Activated T-helper 17 cell treated with anti-CD3 and anti-CD28 coated beads, Interleukin-2, amount 50 U/mL, for 72 hours (primary cell): ENCODE results near the gene RBM19. TPM values are rescaled to one million over a fixed set of nuclear protein-coding genes. Genes with fewer than 3 reads are reported as not detected.
A peak's percentile ranks its signal among the peaks of the same experiment; 100 is the strongest.
"Not testable (repeated sequence)": the region's sequence is repeated elsewhere in the genome, so short reads cannot be mapped to it uniquely, and the experiment has no call there.

Experiments used
- ATAC-seq: fragments of 150-1000 bp; cut with Tn5 transposase; replicated peaks from 2 replicates; pipeline ENCODE4 v1.10.0; 2021; ENCODE audit warnings: mild to moderate bottlenecking, moderate library complexity
- H3K27ac Mint-ChIP-seq: one replicate; pipeline ENCODE4 v1.8.0; 2022; ENCODE audit warnings: mixed read lengths
- H3K27me3 Mint-ChIP-seq: one replicate; pipeline ENCODE4 v1.8.0; 2022; ENCODE audit warnings: mixed read lengths
- H3K36me3 Mint-ChIP-seq: one replicate; pipeline ENCODE4 v1.8.0; 2022; ENCODE audit warnings: low read depth, mild to moderate bottlenecking, mixed read lengths
- H3K4me1 Mint-ChIP-seq: one replicate; pipeline ENCODE4 v1.8.0; 2022; ENCODE audit warnings: mixed read lengths
- H3K4me3 Mint-ChIP-seq: one replicate; pipeline ENCODE4 v1.8.0; 2022; ENCODE audit warnings: mild to moderate bottlenecking, mixed read lengths
- H3K9me3 Mint-ChIP-seq: one replicate; pipeline ENCODE4 v1.8.0; 2022; ENCODE audit warnings: mixed read lengths
- total RNA-seq, 2 donors: library from RNA; stranded (reverse); gene quantifications; one replicate each; pipeline ENCODE4 v1.2.3, GENCODE V29; 2022

Gene RBM19
- total RNA-seq, 2 donors from 2014 or later: 66.7 to 73.3 TPM

DNA sequence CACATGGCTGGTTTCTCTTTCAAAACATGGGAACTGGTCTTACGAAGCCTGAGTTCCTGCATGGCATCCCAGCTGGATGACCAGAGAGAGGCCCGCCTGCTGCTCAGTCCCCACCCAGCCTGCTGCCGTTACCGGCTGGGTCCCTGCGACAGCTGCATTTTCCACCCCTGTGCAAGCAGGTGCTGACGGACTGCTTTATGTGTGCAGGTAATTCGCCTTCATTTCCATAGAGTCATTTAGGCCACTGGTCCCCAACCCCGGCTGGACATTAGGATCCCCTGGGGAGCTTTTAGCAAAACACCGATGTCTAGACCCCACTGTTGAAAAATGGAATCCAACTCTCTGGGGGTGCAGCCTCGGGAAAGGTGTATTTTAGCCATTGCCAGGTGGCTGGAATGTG is 51.9 kb downstream of the RBM19 start:
- Mint-ChIP-seq H3K27me3 (no peaks in the 10 kb centered on the region), H3K27ac (no peak overlapping the region), H3K9me3 (no peaks in the 10 kb centered on the region)

DNA sequence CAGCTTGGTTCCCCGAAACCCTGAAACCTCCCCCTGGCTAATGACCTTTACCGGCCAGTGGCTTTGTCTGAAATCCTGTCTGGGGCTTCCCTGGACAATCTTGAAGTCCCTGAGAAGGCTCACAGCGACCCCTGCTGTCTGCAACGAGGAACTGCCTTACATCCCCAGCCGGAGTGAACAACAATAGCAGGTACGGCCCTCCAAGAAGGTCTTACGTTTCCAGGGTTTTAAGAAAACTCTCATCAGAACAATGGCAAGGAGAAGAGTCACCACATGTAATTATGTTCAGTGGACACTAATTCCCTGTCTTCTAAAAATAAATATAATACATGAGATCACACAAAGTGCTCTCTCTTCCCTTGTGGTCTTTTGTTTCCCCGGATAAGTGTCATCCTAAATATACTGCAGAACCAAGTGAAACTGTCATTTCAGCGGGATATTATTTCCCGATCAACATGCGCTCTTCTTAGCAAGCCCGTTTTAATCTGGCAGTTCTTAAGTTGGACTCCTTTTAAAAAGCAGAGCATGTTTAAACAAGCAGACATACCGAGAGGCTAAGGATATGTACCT is 53.3 kb downstream of the RBM19 start:
- Mint-ChIP-seq H3K4me1 (no peaks in the 10 kb centered on the region), H3K9me3 (no peaks in the 10 kb centered on the region), H3K27me3 (no peaks in the 10 kb centered on the region), H3K27ac (no peak overlapping the region), H3K36me3 (peaks cover 91% of the 10 kb centered on the region), H3K4me3 (no peak overlapping the region)
- peak; percentile 50 for ATAC-seq

More for the DNA sequence above, 51.9 kb downstream of the RBM19 start:
- Mint-ChIP-seq H3K4me1 (no peaks in the 10 kb centered on the region), H3K36me3 (peaks cover 91% of the 10 kb centered on the region), H3K4me3 (no peak overlapping the region)
- ATAC-seq: no peak

DNA sequence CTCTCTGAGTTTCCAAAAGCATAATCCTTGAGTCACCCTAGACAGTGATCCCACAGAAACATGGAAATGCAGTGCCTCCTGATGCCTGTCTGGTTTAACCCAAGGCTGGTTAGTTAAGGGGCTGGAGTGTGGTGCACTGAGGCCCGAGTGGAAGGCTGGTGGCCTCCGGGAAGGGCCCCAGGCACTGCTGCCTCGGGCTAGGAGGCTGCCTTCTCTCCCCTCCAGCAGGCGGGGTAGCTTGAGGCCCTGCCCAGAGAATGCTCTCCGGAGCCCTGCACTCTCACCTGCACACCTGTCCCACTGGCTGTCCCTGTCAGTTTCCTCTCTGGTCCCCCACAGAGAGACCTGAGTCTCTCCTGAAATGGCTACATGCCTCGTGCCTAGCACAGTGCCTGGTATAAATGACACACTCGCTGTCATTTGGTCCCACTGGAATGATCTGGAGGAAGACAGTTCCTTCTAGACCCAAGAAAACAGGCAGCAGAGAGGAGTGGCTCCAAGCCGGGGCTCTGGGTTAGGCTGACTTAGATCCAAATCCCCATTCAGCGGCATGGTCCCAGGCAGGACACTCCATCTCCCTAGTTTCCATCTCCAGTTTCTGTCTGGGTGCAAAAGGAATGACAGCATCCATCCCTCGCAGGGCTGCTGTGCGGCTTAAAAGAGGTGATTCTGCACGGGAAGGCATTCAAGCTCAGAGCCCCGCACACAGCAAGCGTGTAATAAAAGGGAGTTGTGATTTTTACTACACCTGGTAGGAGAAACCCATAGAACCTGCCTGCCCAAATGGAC is 54.0 kb downstream of the RBM19 start:
- H3K27ac Mint-ChIP-seq: no peak overlapping the region
- ATAC-seq: no peak
- H3K9me3 Mint-ChIP-seq: no peaks in the 10 kb centered on the region
- H3K27me3 Mint-ChIP-seq: no peaks in the 10 kb centered on the region
- H3K36me3 Mint-ChIP-seq: peaks cover 91% of the 10 kb centered on the region
- no peak overlapping the region for H3K4me3 Mint-ChIP-seq
- H3K4me1 Mint-ChIP-seq: no peaks in the 10 kb centered on the region

DNA sequence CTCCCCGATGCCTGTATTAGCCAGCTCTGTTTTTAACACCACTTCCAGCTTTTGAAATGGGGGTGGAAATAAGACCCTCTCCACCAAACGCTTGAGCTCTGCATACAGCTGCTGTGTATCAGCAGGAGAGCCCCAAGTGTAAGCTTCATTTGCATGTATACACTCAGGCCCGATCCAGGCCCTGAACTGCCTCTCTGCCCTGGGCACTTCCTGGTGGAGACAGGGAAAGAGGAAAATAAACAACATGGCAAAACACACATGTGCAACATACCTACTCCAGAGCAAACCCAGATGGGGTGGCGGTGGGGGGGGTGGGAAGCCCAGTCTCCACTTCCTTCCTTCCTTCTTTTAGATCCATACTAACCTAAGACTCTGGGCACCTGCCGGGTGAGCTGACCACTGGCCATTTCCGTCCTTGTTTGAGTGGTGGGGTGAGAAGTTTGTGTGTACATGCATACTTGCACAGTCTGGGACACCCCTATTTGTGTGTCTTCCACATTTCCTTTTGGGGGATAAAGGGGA is 55.3 kb downstream of the RBM19 start:
- no peaks in the 10 kb centered on the region for H3K27me3 Mint-ChIP-seq
- no peak for ATAC-seq
- H3K4me3 Mint-ChIP-seq: no peak overlapping the region
- H3K36me3 Mint-ChIP-seq: peaks cover 91% of the 10 kb centered on the region
- H3K27ac Mint-ChIP-seq: no peak overlapping the region
- no peaks in the 10 kb centered on the region for H3K9me3 Mint-ChIP-seq
- no peaks in the 10 kb centered on the region for H3K4me1 Mint-ChIP-seq

DNA sequence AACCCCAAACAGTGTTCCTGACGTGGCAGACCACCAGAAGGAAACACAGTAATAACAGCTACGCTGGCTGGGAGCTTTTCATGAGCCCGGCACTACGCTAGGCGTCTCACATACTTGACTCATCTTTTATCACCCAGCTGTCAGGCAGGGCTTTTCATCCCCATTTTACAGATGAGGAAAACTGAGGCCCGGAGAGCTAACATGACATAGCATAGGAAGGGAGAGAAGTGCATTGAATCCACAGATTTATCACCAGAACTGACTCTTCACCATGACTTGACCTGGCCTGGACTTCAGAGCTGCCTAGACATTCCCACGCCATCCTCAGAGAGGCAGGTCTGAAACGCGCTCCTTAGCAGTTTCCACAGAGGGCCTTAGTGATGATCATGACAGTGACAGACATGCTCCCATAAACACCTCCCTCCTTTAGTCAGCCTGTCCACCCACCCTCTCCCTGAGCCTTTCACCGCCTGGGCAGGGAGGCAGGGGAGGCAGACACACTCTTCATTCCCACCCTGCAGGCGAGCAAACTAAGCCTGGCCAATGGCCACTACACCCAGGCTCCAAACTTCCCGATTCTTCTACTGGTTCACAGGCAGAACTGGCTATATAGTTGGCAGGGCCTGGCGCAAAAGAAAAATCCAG is 56.2 kb downstream of the RBM19 start:
- Mint-ChIP-seq H3K27me3 (no peaks in the 10 kb centered on the region), H3K4me1 (no peaks in the 10 kb centered on the region), H3K4me3 (no peak overlapping the region), H3K36me3 (peaks cover 91% of the 10 kb centered on the region), H3K27ac (peak overlapping the region; percentile 24), H3K9me3 (no peaks in the 10 kb centered on the region)
- ATAC-seq: no peak

DNA sequence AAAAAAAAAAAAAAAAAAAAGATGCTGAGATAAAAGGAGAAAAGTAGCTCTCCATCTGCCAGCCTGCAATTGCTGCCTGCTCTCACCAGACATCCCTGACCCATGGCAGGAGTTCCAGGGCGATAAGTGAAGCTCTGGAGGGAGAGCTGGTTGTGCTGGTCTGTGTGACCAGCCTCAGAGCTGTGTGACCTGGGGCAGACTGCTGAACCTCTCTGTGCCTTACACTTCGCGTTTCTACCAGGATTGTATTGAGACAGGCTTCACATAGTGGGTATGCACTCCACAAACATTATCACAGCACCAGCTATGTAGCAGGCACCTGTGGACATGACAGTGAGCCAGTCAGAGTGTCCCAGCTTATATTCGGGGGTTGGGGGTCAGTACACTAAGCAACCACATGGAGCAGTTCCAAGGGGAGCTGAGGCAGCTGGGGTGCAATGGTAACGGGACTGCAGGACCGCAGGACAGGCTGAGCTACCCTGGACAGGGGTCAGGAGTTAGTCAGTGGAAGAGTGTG is 57.5 kb downstream of the RBM19 start:
- peaks cover 98% of the 10 kb centered on the region for H3K36me3 Mint-ChIP-seq
- H3K27me3 Mint-ChIP-seq: no peaks in the 10 kb centered on the region
- no peaks in the 10 kb centered on the region for H3K9me3 Mint-ChIP-seq
- H3K4me1 Mint-ChIP-seq: peaks cover 5% of the 10 kb centered on the region
- no peak overlapping the region for H3K4me3 Mint-ChIP-seq
- no peak for ATAC-seq
- no peak overlapping the region for H3K27ac Mint-ChIP-seq

DNA sequence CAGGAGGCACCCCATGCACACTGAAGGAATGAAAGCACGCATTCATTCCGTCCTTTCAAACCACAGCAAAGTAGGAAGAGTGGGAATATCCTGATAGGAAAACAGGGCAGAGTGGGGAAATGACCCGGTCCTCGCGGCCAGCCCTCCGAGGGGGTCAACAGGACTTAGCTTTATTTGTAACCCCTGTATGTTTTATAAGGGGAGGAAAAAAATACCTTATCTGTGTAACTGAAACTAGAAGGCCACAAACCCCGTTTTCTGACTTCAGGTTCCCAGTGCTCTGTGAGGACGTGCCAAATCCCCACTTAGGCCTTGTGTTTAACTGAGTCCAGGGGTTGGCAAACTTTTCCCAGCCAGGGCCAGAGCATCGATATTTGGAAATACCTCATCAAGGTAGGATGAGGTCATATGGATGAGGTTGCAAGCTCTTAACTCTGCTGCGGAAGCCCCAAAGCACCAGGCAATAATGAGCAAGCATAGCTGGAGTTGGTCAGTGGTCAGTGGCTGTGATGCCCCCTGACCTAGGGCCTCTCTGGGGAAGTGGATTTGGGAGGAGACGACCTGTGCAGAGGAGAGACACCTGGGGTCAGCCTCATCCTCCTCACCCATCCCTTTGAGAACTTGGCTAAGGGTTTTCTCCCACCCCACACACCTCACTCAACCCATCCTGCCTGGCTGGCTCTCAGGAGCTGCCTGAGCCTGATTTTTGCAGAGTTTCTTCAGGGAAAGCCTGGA is 58.5 kb downstream of the RBM19 start:
- Mint-ChIP-seq H3K27ac (no peak overlapping the region), H3K4me1 (peaks cover 10% of the 10 kb centered on the region), H3K4me3 (no peak overlapping the region), H3K36me3 (peaks cover 98% of the 10 kb centered on the region), H3K9me3 (no peaks in the 10 kb centered on the region), H3K27me3 (no peaks in the 10 kb centered on the region)
- no peak for ATAC-seq

DNA sequence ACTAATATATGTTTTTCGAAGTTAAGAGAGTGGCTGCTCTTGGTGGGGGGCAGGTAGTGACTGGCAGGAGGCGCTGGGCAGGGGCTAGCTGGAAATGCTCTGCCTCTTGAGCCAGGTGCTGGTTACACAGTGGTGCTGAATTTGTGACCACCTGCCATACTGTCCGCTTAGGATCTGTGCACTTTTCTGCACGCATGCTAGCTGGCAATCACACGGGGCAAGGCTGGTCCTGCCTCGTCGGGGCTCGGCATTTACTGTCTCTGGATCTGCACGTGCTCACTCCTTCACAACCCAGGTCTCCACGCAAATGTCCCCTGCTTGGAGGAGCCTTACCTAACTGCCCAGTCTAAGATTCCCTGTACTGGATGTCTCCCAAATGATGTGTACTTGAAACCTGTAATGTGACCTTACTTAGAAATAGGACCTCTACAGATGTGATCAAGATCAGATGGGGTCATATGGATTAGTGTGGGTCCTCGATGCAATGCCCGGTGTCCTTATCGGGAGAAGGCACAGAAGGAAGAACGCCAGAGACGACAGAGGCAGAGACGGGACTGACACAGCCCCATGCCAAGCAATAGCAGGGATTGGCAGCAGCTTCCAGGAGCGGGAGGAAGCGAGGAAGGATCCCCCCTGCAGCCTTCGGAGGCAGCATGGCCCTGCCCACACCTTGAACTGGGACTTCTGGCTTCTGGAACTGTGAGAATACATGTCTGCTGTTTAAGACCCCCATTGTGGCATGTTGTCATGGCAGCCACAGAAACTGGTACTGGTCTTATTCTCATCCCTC is 59.5 kb downstream of the RBM19 start:
- Mint-ChIP-seq H3K27me3 (no peaks in the 10 kb centered on the region), H3K9me3 (no peaks in the 10 kb centered on the region), H3K36me3 (peaks cover 100% of the 10 kb centered on the region), H3K27ac (no peak overlapping the region), H3K4me3 (no peak overlapping the region), H3K4me1 (peaks cover 10% of the 10 kb centered on the region)
- ATAC-seq: no peak

DNA sequence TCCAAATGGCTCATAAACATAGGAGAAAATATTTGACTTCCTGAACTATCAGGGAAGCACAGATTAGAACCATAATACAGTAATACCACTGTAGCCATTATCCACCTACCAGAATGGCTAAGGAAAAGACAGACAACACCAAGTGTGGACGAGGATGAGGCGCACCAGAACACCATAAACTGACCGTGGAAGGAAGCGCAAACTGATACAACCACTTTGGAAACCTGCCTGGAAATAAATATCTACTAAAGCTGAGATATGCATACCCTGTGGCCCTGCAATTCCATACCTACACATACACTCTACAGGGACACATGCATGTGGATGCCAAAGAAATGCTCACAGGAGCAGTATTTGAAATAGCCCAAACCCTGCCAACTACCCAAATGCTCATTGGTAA is 60.3 kb downstream of the RBM19 start:
- ATAC-seq: no peak
- no peak overlapping the region for H3K4me3 Mint-ChIP-seq
- no peaks in the 10 kb centered on the region for H3K9me3 Mint-ChIP-seq
- peaks cover 10% of the 10 kb centered on the region for H3K4me1 Mint-ChIP-seq
- peaks cover 94% of the 10 kb centered on the region for H3K36me3 Mint-ChIP-seq
- H3K27me3 Mint-ChIP-seq: no peaks in the 10 kb centered on the region
- H3K27ac Mint-ChIP-seq: no peak overlapping the region

DNA sequence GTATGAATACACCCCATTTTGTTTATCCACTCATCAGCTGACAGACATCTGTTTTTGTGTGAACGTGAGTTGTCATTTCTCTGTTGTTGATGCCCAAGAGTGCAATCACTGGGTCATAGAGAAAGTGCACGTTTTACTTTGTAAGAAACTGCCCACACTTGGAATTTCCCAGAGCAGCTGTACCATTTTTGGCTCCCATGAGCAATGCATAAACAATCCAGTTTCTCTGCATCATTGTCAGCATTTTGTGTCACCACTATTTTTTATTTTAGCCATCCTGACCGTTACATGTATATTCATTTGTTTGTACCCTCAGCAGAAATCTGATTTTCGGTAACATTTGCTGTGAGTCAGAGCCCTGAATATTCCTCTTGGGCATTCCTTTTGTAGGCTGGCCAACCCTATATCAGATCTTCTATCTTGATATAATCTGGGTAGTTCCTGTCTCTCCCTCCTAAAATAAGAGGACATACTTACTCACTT is 62.7 kb downstream of the RBM19 start:
- Mint-ChIP-seq H3K27ac (peak overlapping the region; percentile 80), H3K36me3 (peaks cover 72% of the 10 kb centered on the region), H3K27me3 (no peaks in the 10 kb centered on the region), H3K4me3 (peak overlapping the region; percentile 21), H3K4me1 (peaks cover 10% of the 10 kb centered on the region), H3K9me3 (no peaks in the 10 kb centered on the region)
- ATAC-seq: peak; percentile 90

DNA sequence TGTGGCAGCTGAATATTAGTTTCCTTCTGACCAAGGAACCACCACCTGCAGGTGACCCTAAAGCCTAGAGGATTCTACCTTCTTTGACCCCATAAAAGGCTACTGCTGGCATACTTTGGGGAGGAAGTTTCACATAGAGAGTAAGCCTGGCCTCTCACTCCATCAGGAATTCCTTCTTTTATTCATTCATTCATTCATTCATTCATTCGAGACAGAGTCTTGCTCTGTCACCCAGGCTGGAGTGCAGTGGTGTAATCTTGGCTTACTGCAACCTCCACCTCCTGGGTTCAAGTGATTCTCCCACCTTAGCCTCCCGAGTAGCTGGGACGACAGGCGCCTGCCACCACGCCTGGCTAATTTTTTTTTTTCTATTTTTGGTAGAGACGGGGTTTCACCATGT is 64.8 kb downstream of the RBM19 start:
- not testable (repeated sequence) for H3K4me1 Mint-ChIP-seq, H3K27me3 Mint-ChIP-seq, H3K4me3 Mint-ChIP-seq, H3K27ac Mint-ChIP-seq, H3K9me3 Mint-ChIP-seq, ATAC-seq
- H3K36me3 Mint-ChIP-seq: peaks cover 70% of the 10 kb centered on the region

DNA sequence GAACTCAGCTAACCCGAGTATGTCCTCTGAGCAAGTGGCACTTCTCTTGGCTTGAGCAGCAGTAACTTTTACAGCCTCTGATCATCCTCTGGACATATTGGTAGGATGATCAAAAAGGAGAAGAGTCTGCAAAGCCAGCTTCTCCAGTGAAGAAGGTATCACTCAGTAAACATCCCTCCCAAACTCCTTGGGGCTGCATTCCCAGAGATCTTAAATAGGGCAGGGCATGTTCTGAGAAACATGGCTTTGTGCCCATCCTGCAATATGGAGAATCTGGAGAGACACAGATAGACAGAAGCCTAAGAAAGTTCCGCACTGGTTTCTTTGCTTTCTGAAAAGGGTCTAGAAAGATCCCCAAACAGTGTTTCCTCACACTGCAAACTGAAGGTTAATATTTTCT is 65.4 kb downstream of the RBM19 start:
- ATAC-seq: no peak
- H3K4me3 Mint-ChIP-seq: no peak overlapping the region
- no peak overlapping the region for H3K27ac Mint-ChIP-seq
- peaks cover 70% of the 10 kb centered on the region for H3K36me3 Mint-ChIP-seq
- no peaks in the 10 kb centered on the region for H3K9me3 Mint-ChIP-seq
- no peaks in the 10 kb centered on the region for H3K27me3 Mint-ChIP-seq
- peaks cover 10% of the 10 kb centered on the region for H3K4me1 Mint-ChIP-seq

DNA sequence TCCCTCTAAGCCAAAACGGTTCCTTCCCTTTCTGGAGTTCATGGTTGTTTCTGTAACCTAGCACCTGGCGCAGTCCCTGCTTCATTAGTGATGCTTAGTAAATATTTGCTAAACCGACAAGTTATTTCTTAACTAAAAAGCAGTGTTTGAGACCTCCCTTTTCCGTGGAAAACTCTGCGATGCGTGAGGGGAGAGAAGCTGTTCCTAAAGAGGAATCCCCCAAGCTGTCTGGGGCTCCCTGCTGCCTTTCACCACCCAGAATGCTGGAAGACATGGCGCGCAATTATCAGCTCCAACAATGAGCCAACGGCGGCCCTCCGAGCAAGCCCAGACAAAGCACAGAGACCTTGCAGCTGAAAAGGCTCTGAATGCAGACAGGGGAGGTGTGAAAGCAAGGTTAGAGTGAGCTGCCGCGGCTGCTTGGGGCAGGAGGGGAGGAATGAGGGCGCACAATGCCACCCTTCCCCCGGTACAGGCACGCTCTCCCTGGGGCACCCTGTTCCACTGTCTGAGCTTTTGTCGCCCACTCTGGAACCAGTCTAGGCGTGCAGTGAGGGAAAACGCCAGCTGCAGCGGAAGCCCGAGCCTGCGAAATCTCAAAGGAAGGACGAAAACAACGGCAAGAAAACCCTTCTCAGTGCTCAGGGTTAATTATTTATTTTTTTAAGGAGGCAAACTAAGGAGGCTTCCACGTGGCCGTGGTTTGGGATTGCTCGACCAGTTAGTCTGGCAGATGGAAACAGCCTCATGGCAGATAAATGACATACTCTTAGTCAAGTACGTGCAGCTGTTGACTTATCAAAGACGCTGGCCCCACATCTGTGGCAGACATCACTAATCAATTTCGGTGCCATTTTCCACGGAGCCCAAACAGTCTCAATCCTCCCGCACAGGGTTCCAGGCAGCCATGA is 66.3 kb downstream of the RBM19 start:
- no peaks in the 10 kb centered on the region for H3K9me3 Mint-ChIP-seq
- no peaks in the 10 kb centered on the region for H3K27me3 Mint-ChIP-seq
- peaks cover 69% of the 10 kb centered on the region for H3K36me3 Mint-ChIP-seq
- no peak overlapping the region for H3K27ac Mint-ChIP-seq
- H3K4me1 Mint-ChIP-seq: peaks cover 10% of the 10 kb centered on the region
- no peak for ATAC-seq
- H3K4me3 Mint-ChIP-seq: no peak overlapping the region
